Central memory CD8-positive, alpha-beta T cell (primary cell): ENCODE measurements around the gene BSG.
A peak's percentile ranks its signal among the peaks of the same experiment; 100 is the strongest.
"Not testable (repeated sequence)": the region's sequence is repeated elsewhere in the genome, so short reads cannot be mapped to it uniquely, and the experiment has no call there.

Experiments
- ATAC-seq: fragments of 150-1000 bp; cut with Tn5 transposase; replicated peaks from 2 replicates; pipeline ENCODE4 v1.10.0; 2022; ENCODE audit warnings: mild to moderate bottlenecking, moderate FRiP score, moderate number of reproducible peaks; ENCODE audit not compliant: poor library complexity, severe bottlenecking; ENCODE audit errors: extremely low read depth
- DNase-seq, 2 donors: peaks; one replicate each; pipeline ENCODE4 v3.0.0; 2021; ENCODE audit warnings: low spot score in 2 of 2
- H3K27ac Mint-ChIP-seq: one replicate; pipeline ENCODE4 v1.8.0; 2022; ENCODE audit warnings: low read depth, mild to moderate bottlenecking, moderate library complexity, mixed read lengths
- H3K27me3 Mint-ChIP-seq: one replicate; pipeline ENCODE4 v1.8.0; 2022; ENCODE audit warnings: mixed read lengths
- H3K36me3 Mint-ChIP-seq: one replicate; pipeline ENCODE4 v1.8.0; 2022; ENCODE audit warnings: mild to moderate bottlenecking, moderate library complexity, mixed read lengths; ENCODE audit not compliant: insufficient read depth
- H3K4me1 Mint-ChIP-seq: one replicate; pipeline ENCODE4 v1.8.0; 2022; ENCODE audit warnings: mixed read lengths
- H3K4me3 Mint-ChIP-seq: one replicate; pipeline ENCODE4 v1.8.0; 2022; ENCODE audit warnings: mild to moderate bottlenecking, moderate library complexity, mixed read lengths
- H3K9me3 Mint-ChIP-seq: one replicate; pipeline ENCODE4 v1.8.0; 2022; ENCODE audit warnings: mixed read lengths

The BSG gene

DNA sequence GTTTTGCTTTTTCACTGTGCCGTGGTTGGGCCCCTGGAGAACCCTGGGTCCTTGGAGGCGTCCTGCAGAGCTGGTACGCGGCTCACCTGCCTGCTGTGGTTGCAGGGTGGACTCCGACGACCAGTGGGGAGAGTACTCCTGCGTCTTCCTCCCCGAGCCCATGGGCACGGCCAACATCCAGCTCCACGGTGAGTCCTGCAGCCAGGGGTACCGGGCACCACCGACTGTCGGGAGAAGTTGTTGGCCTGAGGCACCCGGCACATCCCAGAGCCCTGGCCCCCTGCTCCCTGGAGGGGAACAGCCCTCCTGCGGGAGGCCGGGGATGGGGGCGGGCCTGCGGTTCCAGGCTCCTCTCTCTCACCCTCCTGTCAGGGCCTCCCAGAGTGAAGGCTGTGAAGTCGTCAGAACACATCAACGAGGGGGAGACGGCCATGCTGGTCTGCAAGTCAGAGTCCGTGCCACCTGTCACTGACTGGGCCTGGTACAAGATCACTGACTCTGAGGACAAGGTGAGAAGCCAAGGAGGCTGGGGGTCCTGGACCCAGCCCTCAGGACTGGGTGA is 8.0 kb downstream of the BSG start:
- Mint-ChIP-seq H3K9me3 (no peaks in the 10 kb centered on the region), H3K4me1 (peaks cover 15% of the 10 kb centered on the region), H3K27me3 (no peaks in the 10 kb centered on the region), H3K27ac (no peak overlapping the region), H3K4me3 (no peak overlapping the region), H3K36me3 (peaks cover 12% of the 10 kb centered on the region)
- ATAC-seq: no peak
- no peak for DNase-seq

DNA sequence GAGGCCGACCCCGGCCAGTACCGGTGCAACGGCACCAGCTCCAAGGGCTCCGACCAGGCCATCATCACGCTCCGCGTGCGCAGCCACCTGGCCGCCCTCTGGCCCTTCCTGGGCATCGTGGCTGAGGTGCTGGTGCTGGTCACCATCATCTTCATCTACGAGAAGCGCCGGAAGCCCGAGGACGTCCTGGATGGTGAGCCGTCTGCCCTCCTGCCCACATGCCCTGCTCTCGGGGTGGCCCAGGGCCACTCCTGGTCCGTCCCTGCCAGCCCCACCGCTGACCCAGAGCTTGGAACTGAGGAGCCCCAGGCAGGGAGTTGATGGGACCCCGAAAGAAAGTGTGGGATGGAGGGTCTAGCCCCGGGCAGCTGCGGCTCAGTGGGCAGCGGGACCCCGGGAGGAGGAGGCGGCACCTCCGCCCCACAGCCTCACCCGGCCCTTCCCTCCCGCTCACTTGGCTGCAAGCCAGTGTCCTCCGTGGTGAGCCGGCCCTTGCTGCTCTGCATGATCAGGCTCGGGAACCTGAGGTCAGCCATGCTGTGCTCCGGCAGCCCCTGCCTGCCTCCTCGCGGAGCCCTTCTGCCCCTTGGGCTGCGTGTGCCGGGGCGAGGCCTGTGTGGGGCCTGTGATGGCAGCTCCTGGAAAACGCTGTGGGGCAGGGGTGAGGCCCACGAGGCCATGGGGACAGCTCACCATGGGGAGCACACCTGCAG is 9.2 kb downstream of the BSG start:
- H3K27me3 Mint-ChIP-seq: peaks cover 9% of the 10 kb centered on the region
- H3K9me3 Mint-ChIP-seq: no peaks in the 10 kb centered on the region
- no peak for ATAC-seq
- peaks cover 11% of the 10 kb centered on the region for H3K4me1 Mint-ChIP-seq
- H3K36me3 Mint-ChIP-seq: peaks cover 11% of the 10 kb centered on the region
- H3K4me3 Mint-ChIP-seq: no peak overlapping the region
- DNase-seq: no peak
- no peak overlapping the region for H3K27ac Mint-ChIP-seq

- ATAC-seq (no peak), DNase-seq (no peak)
- H3K4me3 Mint-ChIP-seq: no peak overlapping the region
- H3K4me1 Mint-ChIP-seq: peaks cover 6% of the 10 kb centered on the region
- no peak overlapping the region for H3K27ac Mint-ChIP-seq
- peaks cover 11% of the 10 kb centered on the region for H3K27me3 Mint-ChIP-seq
- H3K36me3 Mint-ChIP-seq: peaks cover 13% of the 10 kb centered on the region
- no peaks in the 10 kb centered on the region for H3K9me3 Mint-ChIP-seq
These were observed 10.3 kb downstream of the BSG start for GRCh38 chr19:582497-583197.

- Mint-ChIP-seq H3K9me3 (no peaks in the 10 kb centered on the region), H3K4me3 (no peak overlapping the region), H3K4me1 (peaks cover 6% of the 10 kb centered on the region), H3K36me3 (peaks cover 12% of the 10 kb centered on the region), H3K27me3 (peaks cover 11% of the 10 kb centered on the region), H3K27ac (no peak overlapping the region)
- no peak for DNase-seq
- no peak for ATAC-seq
These were observed 11.0 kb downstream of the BSG start for GRCh38 chr19:583198-583967.

DNA sequence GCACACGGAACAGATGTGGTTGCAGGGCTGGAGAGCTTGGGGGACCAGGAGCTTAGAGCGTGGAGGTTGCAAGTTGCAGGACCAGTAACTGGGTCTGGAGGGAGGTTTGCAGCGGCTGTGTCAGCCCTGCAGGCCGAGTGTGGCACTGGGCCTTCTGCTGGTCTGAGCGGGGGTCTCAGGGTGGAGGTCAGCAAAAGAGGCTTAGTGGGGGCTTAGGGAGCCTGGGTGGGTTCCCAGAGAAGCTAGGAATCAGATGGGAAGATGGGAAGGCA is 11.5 kb downstream of the BSG start:
- H3K36me3 Mint-ChIP-seq: peaks cover 13% of the 10 kb centered on the region
- no peaks in the 10 kb centered on the region for H3K9me3 Mint-ChIP-seq
- H3K4me1 Mint-ChIP-seq: peaks cover 6% of the 10 kb centered on the region
- H3K27ac Mint-ChIP-seq: no peak overlapping the region
- no peak overlapping the region for H3K4me3 Mint-ChIP-seq
- DNase-seq (no peak), ATAC-seq (no peak)
- H3K27me3 Mint-ChIP-seq: peaks cover 11% of the 10 kb centered on the region

GRCh38 chr19:584240-585001 is 12.0 kb downstream of the BSG start:
- no peak overlapping the region for H3K4me3 Mint-ChIP-seq
- DNase-seq (peak; percentile 47 to 69), ATAC-seq (peak; percentile 72)
- H3K9me3 Mint-ChIP-seq: no peaks in the 10 kb centered on the region
- H3K27me3 Mint-ChIP-seq: peaks cover 11% of the 10 kb centered on the region
- no peak overlapping the region for H3K27ac Mint-ChIP-seq
- H3K36me3 Mint-ChIP-seq: peaks cover 13% of the 10 kb centered on the region
- H3K4me1 Mint-ChIP-seq: peaks cover 6% of the 10 kb centered on the region

DNA sequence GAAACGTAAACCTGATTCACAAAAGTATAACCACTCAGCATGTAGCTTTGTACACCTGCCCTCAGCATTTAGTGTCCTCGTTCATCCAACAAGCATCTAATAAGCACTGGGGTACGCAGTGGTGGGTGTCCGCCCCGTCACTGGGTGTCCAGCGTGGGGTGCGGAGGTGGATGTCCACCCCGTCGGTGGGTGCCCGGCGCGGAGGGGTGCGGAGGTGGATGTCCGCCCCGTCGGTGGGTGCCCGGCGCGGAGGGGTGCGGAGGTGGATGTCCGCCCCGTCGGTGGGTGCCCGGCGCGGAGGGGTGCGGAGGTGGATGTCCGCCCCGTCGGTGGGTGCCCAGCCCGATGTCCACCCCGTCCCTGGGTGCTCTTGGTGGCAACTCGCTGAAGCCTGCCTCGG is 12.8 kb downstream of the BSG start:
- not testable (repeated sequence) for ATAC-seq, DNase-seq, H3K4me1 Mint-ChIP-seq, H3K4me3 Mint-ChIP-seq, H3K9me3 Mint-ChIP-seq, H3K27ac Mint-ChIP-seq
- Mint-ChIP-seq H3K36me3 (peaks cover 13% of the 10 kb centered on the region), H3K27me3 (peaks cover 11% of the 10 kb centered on the region)

- Mint-ChIP-seq H3K9me3 (no peaks in the 10 kb centered on the region), H3K36me3 (peaks cover 15% of the 10 kb centered on the region), H3K4me1 (peaks cover 6% of the 10 kb centered on the region), H3K27ac (no peak overlapping the region), H3K27me3 (peaks cover 11% of the 10 kb centered on the region), H3K4me3 (no peak overlapping the region)
- ATAC-seq (no peak), DNase-seq (no peak)
These were observed 13.2 kb downstream of the BSG start for GRCh38 chr19:585551-586110.

- Mint-ChIP-seq H3K27me3 (peaks cover 11% of the 10 kb centered on the region), H3K9me3 (no peaks in the 10 kb centered on the region), H3K4me3 (peak overlapping the region; percentile 54), H3K4me1 (peaks cover 6% of the 10 kb centered on the region), H3K36me3 (peaks cover 10% of the 10 kb centered on the region), H3K27ac (no peak overlapping the region)
- DNase-seq (peak; percentile 41 to 42), ATAC-seq (peak; percentile 59)
These were observed 15.8 kb downstream of the BSG start for GRCh38 chr19:588093-588740.

GRCh38 chr19:588741-589692 is 16.6 kb downstream of the BSG start:
- peak; percentile 8 for ATAC-seq
- no peak overlapping the region for H3K27ac Mint-ChIP-seq
- peak overlapping the region; percentile 54 for H3K4me3 Mint-ChIP-seq
- peaks cover 3% of the 10 kb centered on the region for H3K4me1 Mint-ChIP-seq
- no peaks in the 10 kb centered on the region for H3K9me3 Mint-ChIP-seq
- H3K36me3 Mint-ChIP-seq: peaks cover 8% of the 10 kb centered on the region
- no peak for DNase-seq
- peaks cover 11% of the 10 kb centered on the region for H3K27me3 Mint-ChIP-seq
